GM12872 (cell line): Measurements from ENCODE around the gene UBE3C.

Experiments
- TF ChIP-seq, protein P1 (sequence below): IDR thresholded peaks from 3 replicates; pipeline ENCODE4 v1.5.1; 2011; ENCODE audit warnings: low read depth, mild to moderate bottlenecking, low read length, moderate library complexity; ENCODE audit not compliant: insufficient read depth

The UBE3C gene

DNA sequence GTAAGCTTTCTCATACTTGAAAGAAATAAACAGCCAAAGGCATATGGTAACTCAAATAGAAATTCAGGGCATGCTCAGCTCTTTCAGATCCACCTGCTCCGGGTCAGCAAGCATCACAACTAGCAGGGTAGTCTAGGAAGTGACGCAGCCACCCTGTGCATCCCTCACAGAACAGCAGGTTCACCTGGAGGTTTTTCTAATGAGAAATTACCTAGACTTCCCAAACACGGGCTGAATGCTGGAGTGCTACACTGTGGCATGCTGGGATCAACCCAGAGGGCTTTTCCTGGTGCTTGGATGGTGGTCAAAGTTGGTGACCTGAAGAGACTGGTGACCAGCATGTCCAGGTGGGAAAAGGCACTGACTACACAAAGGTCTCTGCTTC is 131.3 kb downstream of the UBE3C start:
- TF ChIP-seq, protein P1, sequence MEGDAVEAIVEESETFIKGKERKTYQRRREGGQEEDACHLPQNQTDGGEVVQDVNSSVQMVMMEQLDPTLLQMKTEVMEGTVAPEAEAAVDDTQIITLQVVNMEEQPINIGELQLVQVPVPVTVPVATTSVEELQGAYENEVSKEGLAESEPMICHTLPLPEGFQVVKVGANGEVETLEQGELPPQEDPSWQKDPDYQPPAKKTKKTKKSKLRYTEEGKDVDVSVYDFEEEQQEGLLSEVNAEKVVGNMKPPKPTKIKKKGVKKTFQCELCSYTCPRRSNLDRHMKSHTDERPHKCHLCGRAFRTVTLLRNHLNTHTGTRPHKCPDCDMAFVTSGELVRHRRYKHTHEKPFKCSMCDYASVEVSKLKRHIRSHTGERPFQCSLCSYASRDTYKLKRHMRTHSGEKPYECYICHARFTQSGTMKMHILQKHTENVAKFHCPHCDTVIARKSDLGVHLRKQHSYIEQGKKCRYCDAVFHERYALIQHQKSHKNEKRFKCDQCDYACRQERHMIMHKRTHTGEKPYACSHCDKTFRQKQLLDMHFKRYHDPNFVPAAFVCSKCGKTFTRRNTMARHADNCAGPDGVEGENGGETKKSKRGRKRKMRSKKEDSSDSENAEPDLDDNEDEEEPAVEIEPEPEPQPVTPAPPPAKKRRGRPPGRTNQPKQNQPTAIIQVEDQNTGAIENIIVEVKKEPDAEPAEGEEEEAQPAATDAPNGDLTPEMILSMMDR: no peak

DNA sequence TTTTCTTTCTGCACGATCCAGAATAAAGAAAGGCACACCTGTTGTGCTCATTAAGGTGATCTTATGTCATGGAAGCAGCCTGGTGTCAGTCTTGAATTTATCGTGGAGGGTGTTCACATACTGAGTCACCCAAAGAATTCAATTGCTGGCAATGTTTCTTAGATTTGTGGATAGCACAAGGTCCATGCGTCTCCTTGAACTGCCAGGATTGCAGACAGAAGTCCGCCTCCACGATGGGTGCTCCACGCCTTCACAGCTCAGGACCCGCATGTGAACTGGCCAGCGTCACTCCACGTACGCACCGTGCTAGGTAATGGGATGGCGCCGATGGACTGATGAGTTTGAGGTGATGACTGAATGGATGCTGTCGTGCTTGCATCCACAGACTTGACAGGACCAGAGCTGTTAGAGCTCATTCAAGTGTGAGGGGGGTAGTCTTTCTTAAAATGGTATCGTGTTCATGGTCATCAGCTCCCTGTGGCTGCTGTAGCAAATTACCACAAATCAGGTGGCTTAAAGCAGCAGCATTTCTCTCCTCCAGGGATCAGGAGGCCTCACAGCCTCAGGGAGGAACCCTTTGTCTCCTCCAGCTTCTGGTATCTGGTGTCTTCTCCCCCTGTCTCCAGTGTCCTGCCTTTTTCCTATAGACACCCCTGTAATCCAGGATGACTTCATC is 132.7 kb downstream of the UBE3C start:
- TF ChIP-seq, protein P1: no peak

DNA sequence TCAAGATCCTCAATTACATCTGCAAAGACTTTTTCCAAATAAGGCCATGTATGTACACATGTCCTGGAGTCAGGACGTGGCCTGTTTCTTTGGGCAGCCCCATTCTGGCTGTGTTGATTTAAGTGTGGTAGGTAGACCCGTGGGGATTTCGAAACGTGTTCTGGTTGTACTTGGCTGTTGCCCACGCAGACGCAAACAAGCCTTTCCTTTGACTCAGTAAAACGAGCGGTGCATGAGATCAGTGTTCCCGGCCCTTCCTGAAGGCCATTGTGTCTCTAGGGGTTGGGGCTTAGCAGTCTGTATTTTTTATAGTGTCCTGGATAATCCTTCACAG is 133.2 kb downstream of the UBE3C start:
- TF ChIP-seq, protein P1: no peak

DNA sequence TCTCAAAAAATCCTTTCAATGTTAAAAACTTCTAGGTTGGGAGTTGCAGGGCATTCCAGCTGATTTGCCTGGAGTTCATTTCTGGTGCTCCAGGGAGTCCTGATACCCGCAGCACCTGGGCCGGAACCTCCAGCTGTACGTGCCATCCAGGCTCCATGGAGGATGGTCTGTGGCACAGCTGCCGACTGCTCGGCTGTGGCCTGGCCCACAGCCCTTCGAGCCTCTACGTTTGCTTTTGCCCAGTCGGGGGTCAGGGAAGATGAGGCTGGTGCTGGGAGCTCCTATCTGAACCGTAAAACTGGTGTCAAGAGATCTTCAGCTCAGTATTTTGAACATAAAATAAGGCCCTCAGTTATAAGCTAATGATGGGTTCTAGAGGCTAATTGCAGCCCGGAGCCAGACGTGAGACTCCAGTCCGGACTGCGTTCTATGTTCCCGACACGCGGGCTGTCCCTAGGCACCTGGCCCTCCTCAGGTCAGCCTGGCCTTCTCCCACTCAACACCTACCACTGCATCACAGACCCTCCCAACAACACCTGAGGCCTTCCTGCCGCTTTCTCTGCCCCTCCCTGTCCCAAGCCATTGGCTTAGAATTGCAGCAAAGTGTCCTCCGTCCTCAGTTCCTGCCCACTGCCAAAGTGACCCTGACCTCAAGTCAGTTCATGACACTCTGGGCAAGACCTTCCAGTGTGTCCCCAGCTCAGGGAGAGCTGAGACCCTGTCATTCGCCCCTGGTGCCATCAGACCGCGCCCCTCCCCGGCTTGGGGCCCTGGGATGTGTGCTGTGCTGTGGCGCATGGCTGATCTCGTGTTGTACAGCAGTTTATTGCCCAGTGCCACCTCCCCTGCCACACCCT is 133.9 kb downstream of the UBE3C start:
- TF ChIP-seq, protein P1: no peak

DNA sequence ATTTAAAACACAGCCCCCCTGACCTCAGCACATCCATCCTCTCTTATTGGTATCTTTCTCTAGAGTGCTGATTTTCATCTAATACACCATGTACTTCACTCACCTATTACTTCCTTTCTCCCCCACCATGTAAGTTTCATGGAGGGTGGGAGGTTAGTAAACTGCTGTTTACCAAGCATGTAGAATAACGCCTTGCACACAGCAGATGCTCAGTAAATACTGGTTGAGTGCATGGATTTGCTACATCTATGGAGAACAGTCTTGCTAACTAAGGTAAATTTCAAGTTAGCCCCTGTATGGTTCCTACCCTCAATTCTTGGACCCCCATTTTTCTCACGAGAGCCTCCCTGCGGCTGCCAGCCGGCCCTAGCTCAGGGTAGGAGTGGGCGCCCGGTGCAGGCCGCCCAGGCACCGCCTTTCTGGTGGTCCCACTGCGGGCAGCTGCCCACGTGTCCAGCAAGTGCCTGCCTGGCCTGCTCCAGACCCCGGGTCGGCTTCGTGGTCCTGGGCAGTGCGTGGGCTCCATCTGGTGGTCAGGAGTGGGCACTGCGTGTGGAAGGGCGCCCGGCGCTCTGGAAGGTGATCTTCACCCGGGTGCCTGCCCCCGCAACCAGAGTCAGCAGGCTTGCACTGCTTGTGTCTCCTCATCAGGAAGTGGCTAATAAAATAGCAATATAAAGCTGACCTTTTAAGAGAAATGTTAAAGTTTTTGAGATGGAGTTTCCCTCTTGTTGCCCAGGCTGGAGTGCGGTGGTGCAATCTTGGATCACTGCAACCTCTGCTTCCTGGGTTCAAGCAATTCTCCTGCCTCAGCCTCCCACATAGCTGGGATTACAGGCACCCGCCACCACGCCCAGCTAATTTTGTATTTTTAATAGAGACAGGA is 134.7 kb downstream of the UBE3C start:
- TF ChIP-seq, protein P1: peak; percentile 95

DNA sequence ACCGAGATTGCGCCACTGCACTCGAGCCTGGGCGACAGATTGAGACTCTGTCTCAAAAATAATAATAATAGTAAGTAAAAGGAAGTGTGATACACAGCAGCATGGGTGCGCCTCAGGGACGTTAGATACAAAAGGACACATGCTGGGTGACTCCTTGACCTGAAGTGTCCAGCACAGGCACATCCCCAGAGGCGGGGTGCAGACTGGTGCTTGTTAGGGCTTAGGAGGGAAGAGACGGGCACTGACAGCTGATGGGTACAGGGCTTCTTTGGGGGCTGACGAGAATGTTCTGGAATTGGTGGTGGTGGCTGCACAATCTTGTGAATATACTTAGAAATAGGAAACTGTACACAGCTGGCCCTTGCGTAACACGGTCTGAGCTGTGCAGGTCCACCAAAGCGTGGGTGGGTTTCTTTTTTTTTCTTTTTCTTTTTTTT is 136.3 kb downstream of the UBE3C start:
- TF ChIP-seq, protein P1: no peak

DNA sequence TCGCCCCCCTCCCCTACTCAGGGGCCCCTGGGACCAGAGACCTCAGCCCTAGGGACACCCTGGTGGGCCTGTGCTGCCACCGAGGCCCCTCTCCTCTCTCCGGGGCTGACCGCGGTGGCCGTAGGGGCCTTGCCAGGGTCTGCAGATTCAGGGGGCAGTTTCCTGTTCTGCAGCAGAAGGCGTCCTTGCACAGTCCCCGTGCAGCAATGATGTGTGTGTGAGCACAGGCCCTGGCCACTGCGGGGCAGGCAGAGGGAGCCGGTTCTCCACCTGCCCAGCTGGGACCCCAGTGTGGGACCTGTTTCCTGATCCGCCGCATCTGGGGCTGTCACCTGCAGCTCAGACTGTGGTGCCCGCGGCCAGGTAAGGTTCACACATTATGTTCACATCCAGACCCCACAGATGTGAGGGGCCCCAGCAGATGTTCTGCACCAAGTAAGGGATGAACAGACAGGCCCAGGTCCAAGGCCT is 137.4 kb downstream of the UBE3C start:
- TF ChIP-seq, protein P1: no peak
